Breast epithelium (tissue), 4 donors: Measurements from ENCODE around the gene GBF1. TPM values are rescaled to one million over a fixed set of nuclear protein-coding genes. Genes with fewer than 3 reads are reported as not detected.
A peak's percentile ranks its signal among the peaks of the same experiment; 100 is the strongest.
"Not testable (repeated sequence)": the region's sequence is repeated elsewhere in the genome, so short reads cannot be mapped to it uniquely, and the experiment has no call there.

ENCODE experiments used
- DNase-seq, 2 donors: peaks; one replicate each; pipeline ENCODE4 v3.0.0-alpha.2; 2019; ENCODE audit warnings: low spot score in 2 of 2
- H3K27ac ChIP-seq, 2 donors: fragments of 200-600 bp; sonication (generic) in 1 of 2; one replicate each; pipeline ENCODE4 v1.5.1; 2016 to 2019; ENCODE audit warnings: mild to moderate bottlenecking in 1 of 2
- H3K27me3 ChIP-seq, 2 donors: fragments of 200-600 bp; sonication (generic) in 1 of 2; one replicate each; pipeline versions ENCODE4 v1.5.1 to v1.6.0; 2017 to 2019; ENCODE audit warnings: control low read depth in 1 of 2, mild to moderate bottlenecking in 1 of 2
- H3K36me3 ChIP-seq: fragments of 200-600 bp; one replicate; pipeline ENCODE4 v1.5.1; 2019
- H3K4me1 ChIP-seq, 2 donors: fragments of 200-600 bp; sonication (generic); one replicate each; pipeline ENCODE4 v1.5.1; 2016 to 2019; ENCODE audit warnings: control low read depth in 1 of 2
- H3K4me3 ChIP-seq, 3 donors: fragments of 200-600 bp; sonication (generic); 1 replicate in 2 of 3; 2 replicates in 1 of 3; pipeline ENCODE4 v1.5.1; 2016 to 2019; ENCODE audit warnings: mild to moderate bottlenecking in 3 of 3, moderate library complexity in 2 of 3
- H3K9me3 ChIP-seq, 2 donors: fragments of 200-600 bp; sonication (generic) in 1 of 2; one replicate each; pipeline ENCODE4 v1.5.1; 2016 to 2019; ENCODE audit warnings: control low read depth in 1 of 2
- CTCF ChIP-seq, 3 donors: fragments of 450-650 bp; IDR thresholded peaks; one replicate each; pipeline ENCODE4 v1.5.1; 2016 to 2017; ENCODE audit warnings: antibody characterized with exemption in 3 of 3, mild to moderate bottlenecking in 3 of 3, moderate library complexity in 3 of 3
- POLR2A ChIP-seq: fragments of 450-650 bp; IDR thresholded peaks from one replicate; pipeline ENCODE4 v1.6.1; 2016; ENCODE audit warnings: antibody characterized with exemption, mild to moderate bottlenecking, moderate library complexity
- POLR2AphosphoS5 ChIP-seq, 3 donors: sonication (generic); formaldehyde crosslinking; IDR thresholded peaks; one replicate each; pipeline ENCODE4 v1.6.1; 2017; ENCODE audit warnings: antibody characterized with exemption in 3 of 3
- intact Hi-C: fragments of 100-400 bp; cut with DNase I; formaldehyde crosslinking; loops from one replicate; pipeline ENCODE4 v1.15.1; 2023; ENCODE audit warnings: low total_unique reads
- total RNA-seq, 3 donors: library from RNA; depleted of rRNA; stranded (reverse); fragments of >200 nt; gene quantifications; one replicate each; pipeline ENCODE4 v1.1.0, GENCODE V29; 2016

GBF1 gene
- total RNA-seq, 3 donors from 2014 or later = 25.8 to 32.1 (median 25.9) TPM

- H3K27me3 ChIP-seq = no peaks in the 10 kb centered on the region
- no peak overlapping the region for H3K4me3 ChIP-seq
- H3K4me1 ChIP-seq = peaks cover 0 to 3% of the 10 kb centered on the region in 2 donors
- DNase-seq = no peak
- no peak overlapping the region for H3K27ac ChIP-seq
- no peaks in the 10 kb centered on the region for H3K9me3 ChIP-seq
- TF ChIP-seq POLR2A = no peak
- no peak for TF ChIP-seq CTCF (IDR thresholded peaks at IDR 0.05)
- TF ChIP-seq POLR2AphosphoS5 (IDR thresholded peaks at IDR 0.05) = no peak
- intact Hi-C loops = no loop called here
- no peaks in the 10 kb centered on the region for H3K36me3 ChIP-seq
Measured at GRCh38 chr10:102306710-102307109, 61.4 kb downstream of the GBF1 start.

- intact Hi-C loops, H3K36me3 ChIP-seq, H3K9me3 ChIP-seq, DNase-seq, H3K27ac ChIP-seq, H3K27me3 ChIP-seq, H3K4me1 ChIP-seq, H3K4me3 ChIP-seq: not testable (repeated sequence)
Measured at GRCh38 chr10:102308318-102308717, 63.0 kb downstream of the GBF1 start.

GRCh38 chr10:102309236-102309635, 63.9 kb downstream of the GBF1 start:
- TF ChIP-seq CTCF (IDR thresholded peaks at IDR 0.05) = no peak
- H3K36me3 ChIP-seq = no peaks in the 10 kb centered on the region
- no peaks in the 10 kb centered on the region for H3K9me3 ChIP-seq
- intact Hi-C loops = no loop called here
- H3K27me3 ChIP-seq = no peaks in the 10 kb centered on the region
- no peak overlapping the region for H3K27ac ChIP-seq
- no peak overlapping the region for H3K4me3 ChIP-seq
- H3K4me1 ChIP-seq = peaks cover 0 to 3% of the 10 kb centered on the region in 2 donors
- no peak for DNase-seq

GRCh38 chr10:102309916-102310315, 64.6 kb downstream of the GBF1 start:
- Histone ChIP-seq H3K9me3 (no peaks in the 10 kb centered on the region), H3K27me3 (no peaks in the 10 kb centered on the region), H3K4me3 (no peak overlapping the region), H3K36me3 (no peaks in the 10 kb centered on the region), H3K27ac (peak overlapping the region; percentile 49 to 59), H3K4me1 (peaks cover 0 to 3% of the 10 kb centered on the region in 2 donors)
- intact Hi-C loops = no loop called here
- DNase-seq = no peak
- TF ChIP-seq POLR2AphosphoS5 (IDR thresholded peaks at IDR 0.05) = no peak
- no peak for TF ChIP-seq CTCF (IDR thresholded peaks at IDR 0.05)
- no peak for TF ChIP-seq POLR2A

- H3K36me3 ChIP-seq = no peaks in the 10 kb centered on the region
- H3K9me3 ChIP-seq = no peaks in the 10 kb centered on the region
- no peak for TF ChIP-seq POLR2A
- TF ChIP-seq POLR2AphosphoS5 (IDR thresholded peaks at IDR 0.05) = no peak
- TF ChIP-seq CTCF (IDR thresholded peaks at IDR 0.05) = no peak
- peaks cover 0 to 3% of the 10 kb centered on the region in 2 donors for H3K4me1 ChIP-seq
- DNase-seq = peak in 1 of 2 donors; percentile 26
- no peaks in the 10 kb centered on the region for H3K27me3 ChIP-seq
- H3K27ac ChIP-seq = peak overlapping the region; percentile 49 to 59
- intact Hi-C loops = no loop called here
- no peak overlapping the region for H3K4me3 ChIP-seq
Measured at GRCh38 chr10:102310361-102311024, 65.2 kb downstream of the GBF1 start.
